NCI-H1930 (cell line): ENCODE data around the gene NOX1.

ENCODE experiments used
- DNase-seq, 2 experiments: peaks; one replicate each; lab custom pipeline; 2025; lab: John Stamatoyannopoulos, UW

NOX1 gene

DNA sequence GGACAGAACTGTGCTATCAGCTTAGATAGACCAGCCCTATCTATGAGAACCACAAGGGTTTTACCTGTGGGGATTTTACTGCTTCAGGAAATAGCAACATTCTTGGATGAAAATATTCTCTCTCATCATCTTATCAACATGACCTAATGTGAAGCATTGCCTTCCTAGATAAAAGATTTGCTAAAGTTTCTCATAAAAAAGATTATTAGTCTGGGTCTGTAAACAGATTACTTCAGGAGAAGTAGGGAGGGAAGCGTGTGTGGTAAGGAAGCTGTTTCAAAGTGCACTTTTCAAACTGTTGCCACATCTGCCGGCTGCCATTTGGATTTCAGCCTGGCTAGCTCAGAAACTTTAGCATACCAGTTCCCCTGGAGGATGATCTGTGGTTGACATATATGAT, at the start of gene NOX1:
TSS of gene NOX1 (minus strand) at position 35 of the 400 bp plus-strand sequence. CDS start 220 bp downstream, outside the sequence.
- DNase-seq: no peak

DNA sequence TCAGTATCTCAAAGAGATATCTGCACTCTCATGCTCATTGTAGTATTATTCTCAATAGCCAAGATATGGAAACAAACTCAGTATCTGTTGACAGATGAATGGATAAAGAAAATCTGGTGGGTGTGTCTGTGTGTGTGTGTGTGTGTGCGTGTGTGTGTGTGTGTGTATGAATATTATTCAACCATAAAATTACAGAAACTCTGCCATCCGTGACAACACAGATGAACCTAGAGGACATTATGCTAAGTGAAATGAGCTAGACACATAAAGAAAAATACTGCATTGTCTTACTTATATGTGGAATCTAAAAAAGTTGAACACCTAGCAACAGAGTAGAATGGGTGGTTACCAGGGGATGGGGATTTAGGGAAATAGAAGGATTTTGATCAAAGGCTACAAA, 41.4 kb upstream of the NOX1 start:
- no peak for DNase-seq

DNA sequence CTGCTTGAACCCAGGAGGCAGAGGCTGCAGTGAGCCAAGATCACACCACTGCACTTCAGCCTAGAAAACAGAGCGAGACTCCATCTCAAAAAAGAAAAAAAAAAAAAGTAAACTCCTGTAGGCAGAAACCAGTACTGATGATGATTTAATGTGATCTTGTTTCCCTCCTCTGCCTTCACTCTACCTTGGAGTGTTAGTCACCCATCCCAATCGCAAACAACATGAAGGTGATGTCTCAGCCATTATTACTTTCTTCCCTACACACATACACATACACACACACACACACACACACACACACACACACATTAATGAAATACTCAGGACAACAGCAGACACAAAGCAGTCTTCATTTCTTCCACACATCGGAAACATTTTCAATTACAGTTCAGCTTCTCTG, 39.0 kb upstream of the NOX1 start:
- no peak for DNase-seq

DNA sequence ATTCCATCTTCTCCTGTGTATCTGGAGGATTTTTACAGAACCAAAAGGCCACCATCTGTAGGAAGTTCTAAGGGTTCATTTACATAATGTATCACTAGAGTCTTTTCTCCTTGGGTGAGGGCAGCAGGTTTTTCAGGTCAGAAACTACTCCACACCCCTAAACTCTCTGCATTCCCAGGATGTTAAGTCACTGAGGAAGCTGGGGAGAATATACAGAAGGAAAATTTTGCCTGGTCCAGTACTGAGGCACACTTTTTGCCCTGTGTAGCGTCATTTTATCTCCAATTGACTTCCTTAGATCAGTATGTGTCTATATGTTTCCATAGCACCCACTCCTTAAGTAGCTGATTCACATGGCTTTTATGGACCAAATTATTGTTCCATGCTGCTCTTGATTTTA, 37.6 kb upstream of the NOX1 start:
- DNase-seq: no peak

DNA sequence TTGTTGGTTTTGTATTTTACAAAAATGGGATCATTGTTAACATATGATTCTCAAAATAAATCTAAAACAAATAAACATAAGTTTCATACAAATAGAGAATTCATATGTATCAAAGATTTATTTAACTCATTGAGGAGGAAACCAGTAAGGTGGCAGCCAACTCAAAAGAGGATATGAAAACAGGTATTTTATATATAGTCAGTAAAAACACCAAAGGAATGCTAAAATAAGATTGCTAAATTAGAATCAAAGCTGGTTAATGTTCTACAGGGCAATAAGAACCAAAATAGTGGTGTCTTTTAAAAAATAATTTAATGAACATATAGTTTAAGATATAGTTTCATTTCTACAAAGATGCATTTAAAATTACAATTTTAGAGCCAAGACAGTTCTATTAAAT, 31.5 kb upstream of the NOX1 start:
- no peak for DNase-seq

DNA sequence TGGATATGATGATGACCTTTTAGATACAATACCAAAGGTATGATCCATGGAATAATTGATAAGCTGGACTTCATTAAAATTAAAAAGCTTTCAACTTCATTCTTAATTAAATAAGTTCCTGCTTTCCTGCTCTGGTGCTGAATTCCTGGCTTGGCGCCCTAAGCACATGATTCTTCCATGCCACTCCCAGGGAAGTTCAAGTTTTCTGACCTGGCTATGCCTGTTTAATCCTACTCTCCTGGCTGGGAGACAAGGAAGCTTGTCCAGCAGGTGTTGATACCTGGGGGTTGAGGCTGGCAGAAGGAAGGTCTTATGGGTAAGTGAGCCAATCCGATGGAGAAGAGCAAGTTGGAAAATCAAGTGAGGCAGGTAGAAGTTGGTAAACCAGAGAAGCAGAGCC, 30.3 kb upstream of the NOX1 start:
- no peak for DNase-seq

DNA sequence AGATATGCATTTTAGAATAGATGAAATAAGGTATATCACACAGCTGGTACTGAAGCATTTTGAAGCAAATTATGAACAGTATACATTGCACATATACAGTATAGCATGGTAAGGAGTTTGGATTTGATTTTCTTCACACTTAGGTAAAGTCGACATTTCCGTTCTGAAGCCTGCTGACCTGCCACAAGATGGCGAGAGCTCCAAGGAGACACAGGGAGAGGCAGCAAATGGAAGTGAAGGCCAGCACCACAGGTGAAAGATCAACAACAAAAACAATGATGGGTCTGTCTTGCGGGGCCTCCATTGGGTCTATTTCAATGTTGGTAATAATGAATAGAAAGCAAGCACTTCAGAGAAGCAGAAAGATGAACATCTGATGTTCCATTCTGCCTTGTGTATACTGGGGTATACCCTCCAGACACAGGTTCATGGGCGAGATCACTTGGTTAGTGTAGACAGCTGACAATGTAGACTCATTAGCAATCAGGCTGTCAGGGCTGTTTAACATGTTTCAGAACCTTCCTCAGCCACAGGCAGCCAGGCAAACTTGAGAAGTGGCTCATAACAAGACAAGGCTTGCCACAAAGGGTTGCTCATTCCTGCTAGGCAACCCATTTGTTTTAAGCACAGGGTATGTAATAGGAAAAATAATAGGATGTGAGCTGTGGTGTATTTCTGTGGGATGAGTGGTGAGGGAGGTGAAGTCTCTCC, 21.4 kb upstream of the NOX1 start:
- DNase-seq: peak; percentile 24 to 35

DNA sequence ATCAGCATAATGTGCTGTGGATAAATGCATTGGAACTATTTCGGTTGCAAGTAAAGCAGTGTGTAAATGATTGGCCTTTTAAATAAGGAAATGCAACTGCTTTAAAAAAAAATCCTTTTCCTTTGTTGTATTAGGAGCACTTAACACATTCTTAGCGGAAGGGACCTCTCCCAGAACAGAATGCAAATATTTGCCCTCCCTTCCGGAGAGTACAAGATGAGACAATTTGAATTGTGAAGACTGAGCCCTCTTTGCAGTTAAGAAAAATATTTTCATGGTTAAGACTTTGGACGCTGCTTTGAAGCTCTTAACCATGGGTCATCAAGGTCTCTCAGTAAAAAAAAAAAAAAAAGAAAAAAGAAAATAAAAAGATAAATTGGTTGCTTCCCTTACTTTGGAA, 9.5 kb upstream of the NOX1 start:
- DNase-seq: no peak

DNA sequence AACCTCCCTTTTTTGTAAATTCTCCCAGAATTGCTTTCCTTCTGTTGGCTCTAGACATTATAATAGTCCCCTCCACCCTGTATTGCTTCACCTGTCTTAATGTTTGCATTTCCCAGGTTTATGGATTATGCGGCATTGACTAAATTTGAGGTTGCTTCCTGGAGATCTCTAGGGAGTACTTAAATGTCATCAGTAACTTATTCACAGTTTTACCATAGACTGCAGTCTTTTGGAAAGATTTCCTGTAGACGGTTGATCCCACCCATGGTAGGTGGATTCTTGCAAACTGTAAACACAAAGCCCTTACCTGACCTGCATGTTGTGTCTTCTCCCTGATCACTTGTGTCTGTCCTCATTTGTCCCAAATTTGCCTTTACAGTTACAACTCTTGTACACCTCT, 6.2 kb upstream of the NOX1 start:
- peak; percentile 6 to 10 for DNase-seq

DNA sequence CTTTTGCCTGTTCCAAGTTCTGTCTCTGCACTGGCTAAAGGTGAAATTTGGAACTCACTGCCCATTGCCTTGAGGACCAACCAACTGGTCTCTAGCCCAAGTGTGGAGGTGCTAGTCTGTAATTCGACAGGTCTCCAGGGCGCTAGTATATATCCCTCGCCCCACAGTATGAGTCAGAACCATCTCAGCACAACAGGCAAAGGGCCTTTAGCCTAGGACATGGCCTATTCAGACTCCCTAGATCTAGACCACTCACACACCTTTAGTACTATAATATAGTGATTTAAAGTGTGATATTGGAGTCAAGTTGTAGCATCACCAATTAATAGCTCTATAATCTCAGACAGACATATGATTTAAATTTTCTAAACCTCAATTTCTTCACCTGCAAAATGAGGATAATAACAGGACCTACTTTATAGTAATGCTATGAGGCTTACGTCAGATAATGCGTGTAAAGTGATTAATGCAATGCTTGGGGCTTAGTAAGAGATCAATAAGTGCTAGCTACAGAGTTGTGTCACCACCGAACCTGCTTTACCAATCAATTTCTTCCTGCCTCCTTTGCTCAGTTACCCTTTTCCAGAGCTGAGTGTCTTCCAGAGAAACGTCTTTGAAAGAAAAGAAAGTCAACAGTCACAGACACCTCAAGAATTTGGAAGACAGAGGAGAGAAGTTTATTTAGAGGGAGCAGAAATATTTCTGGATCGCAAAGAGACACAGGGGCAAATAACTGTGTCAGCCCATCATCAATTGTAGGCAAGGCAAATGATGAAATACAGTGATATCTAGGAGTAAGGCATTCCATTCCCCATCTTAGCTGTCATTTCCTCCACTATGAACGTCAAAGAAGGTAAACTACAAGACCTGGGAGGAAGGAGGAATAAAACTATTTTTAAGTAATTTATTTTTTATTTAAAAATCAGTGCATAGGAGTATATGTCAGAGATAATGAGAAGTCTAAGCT, 2.3 kb downstream of the NOX1 start:
- no peak for DNase-seq

DNA sequence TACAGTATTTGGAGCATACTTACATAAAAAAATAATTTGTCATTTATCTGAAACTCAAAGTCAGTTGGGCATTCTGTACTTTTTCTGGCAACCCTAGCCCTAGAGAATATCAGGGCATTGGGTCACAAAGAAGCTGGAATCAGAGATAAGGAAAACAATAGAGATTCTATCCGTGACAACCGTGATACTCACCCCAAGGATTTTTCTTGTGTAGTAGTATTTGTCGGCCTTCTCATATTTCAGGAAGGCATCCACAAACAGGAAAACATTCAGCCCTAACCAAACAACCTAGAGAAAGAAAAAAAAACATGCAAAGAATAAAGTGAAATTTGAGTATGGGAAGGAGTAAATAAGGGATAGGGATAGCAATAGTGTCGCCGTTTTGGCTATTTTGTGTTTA, 3.6 kb downstream of the NOX1 start:
- no peak for DNase-seq

DNA sequence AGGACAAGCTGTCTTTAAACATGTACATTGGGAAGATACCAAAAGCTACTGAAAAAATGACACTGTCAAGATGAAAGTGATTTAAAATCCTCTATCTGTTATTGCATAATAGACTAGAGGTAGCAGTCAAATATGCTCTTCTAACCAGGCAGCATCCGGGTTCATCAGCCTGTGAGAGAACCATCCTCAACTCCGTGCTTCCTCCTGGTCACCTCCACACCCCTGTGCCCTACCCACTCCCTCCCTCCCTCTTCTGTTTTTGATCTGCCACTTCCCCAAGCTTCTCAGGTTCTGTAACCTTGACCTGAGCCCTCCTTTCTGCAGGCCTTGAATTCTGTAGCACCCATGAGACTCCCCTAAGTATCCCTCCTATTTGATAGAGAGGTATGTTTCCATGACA, 5.9 kb downstream of the NOX1 start:
- DNase-seq: no peak

DNA sequence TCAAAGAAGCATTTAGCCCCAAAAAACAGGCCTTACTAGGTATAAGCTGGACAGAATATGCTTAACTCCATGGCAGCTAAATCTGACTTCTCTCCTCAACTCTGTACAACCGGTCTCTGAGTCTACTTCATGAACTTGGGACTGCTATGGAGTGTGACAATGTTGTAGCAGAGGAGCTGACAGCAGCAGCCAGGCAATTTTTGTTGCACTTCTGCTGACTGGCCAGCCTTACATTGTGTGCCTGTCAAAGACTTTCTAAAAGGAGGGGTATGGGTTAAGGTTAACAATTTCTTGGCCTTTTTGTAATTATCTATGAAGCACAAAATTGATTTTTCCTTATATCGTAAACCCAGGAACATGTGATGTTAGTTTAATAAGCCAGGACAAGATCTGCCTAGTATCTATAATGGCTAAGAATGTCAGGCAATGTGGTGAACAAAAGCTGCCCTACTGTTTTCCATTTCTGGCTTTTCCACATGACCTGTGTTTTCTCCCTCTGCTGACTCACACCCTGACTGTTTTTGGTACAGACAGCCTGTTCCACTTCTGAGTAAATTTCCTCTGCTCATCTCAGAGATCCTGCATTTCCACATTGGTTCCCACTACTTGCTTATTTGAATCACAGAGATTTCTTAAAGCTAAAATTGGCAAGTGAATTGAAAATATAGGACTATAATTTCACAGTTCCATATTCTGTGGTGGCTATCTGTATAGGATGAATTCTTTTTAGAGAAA, 9.3 kb downstream of the NOX1 start:
- DNase-seq: no peak

DNA sequence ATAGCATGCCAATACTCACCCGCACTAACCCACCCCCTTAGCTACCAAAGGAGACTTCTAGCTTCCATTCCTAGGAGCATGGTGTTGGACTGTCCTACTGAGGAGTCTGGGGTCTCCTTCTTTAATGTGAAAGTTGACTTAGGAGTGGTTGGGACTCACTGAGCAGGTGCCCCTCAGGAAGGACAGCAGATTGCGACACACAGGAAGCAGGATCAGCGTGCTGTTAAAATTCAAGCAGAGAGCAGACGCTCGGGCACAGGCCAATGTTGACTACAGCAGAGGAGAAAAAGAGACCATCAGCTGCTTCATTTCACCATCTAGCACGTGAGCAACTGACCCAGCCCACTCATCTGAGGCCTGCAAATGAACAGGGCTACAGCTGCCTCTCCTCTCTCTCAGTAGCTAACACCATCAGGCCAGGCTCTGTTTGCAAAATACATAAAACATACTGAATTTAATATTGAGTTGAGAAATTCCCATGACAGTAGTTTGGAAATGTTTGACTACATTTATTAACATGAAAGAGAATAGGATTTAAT, 10.8 kb downstream of the NOX1 start:
- no peak for DNase-seq

DNA sequence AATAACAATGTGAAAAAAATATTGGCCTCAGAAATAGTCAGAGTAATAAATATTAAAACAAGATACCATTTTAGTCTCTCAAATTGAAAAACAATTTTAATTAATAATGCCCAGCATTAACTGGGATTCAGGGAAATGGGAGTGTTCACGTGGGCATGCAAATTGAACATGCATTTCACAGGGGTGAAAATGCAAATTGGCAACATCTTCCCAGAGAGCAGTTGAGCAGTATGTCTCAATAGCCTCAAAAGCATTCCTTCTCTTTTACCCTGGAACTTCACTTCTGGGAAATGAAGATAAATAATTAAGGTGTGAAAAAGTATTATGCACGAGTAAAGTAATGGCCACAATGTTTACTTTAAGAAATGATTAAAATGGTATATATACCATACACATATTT, 21.3 kb downstream of the NOX1 start:
- no peak for DNase-seq

DNA sequence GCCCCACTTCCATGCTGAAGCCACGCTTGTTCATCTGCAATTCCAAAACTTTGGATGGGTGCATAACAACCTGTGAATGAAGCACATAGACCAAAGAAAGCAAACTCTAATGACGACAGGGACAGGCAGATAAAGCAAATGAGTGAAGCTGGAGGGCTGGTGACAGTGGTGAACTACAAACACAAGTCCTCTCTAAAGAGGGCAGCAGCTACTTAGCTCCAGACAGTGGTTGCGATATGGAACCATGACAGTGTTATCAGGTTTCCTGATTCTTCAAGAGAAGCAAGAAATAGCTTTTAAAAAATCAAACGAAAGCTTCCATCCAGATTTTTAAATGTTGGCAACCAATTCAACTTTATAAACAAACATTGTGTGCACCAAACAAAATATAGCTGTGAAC, 23.8 kb downstream of the NOX1 start:
- no peak for DNase-seq

DNA sequence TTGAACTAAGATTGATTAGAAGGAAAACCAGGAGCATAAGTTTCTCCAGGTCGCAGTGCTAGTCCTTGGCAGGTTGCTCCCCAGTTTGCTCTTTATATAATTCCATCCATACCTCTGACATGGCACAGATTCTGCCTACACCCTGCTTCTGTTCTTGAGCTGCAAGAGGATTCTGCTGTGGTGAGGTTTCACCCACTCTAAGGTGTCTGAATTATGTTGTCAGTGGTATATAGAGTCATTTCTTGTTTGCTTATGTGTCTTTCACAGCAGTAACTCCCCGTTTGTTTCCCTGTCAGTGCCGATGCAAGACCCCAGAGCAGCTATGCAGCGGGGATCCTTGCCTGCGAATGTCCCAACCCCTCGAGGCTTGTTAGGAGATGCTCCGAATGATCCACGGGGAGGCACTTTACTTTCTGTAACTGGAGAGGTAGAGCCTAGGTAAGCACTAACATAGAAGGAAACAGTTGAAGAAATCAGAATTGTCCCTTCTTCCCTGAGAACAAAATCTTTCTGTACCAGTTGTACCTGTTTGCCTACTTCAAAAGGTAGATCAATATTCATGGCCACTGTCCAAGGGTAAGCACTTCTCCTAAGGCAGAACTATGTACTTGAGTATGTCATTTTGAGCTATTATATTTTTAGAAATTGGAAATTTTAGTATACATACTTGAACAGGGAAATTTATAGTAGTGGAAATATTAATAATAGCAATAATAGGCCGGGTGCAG, 42.8 kb downstream of the NOX1 start:
- DNase-seq: no peak

DNA sequence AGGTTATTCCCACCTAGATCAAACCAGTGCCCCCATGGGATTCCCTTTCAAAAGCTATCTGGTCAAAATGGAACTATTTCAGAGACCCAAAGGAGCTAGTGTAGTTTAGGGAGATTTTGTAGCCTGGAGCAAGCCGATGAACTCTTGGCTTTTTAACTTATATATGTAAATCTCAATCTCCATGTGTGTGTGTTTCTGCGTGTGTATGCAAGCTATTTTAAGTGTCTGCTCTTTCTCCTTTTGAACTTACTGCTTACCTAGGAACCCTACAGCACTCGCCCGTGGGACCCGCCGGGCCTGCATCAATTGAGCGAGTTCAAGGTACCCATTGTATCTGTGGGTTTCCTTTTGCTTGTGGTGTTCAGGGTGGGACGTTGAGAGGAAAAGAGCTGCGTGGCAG, 43.6 kb downstream of the NOX1 start:
- DNase-seq: no peak

DNA sequence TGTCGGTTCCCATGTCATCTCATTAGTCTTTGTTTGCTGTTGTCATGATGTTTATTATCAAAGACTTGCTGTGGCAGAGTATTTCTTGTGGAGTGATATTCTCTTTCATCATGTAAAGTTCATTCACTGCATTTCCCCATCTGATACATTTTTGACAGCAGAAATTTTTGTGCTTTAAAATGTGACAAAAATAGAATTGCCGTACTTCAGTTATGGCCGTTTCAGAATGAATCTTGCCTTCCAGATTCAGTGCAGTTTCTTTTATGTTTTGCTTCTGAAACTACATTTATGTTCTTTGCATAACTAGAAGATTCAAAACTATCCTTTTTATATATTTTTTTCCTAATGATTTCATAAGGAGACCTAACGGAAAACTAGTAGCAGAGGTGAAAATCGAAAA, 44.0 kb downstream of the NOX1 start:
- no peak for DNase-seq

DNA sequence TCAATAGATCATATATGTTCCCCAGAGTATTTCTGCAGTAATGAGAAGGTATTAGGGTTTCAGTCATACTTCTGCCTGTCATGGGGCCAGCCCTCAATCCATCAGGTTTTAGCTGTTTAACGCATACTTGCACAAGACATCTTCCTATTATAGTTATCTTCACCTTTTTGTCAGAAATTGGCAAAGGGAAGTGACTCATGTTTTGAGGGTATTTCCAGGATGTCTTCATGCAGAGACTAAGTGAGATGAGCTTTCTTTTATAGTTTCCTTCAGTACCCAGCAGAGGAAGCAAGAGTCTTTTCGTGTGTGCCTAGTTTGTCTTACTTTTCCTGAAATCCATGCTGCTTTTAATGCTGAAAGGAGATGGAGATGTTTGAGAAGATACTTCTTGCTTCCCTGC, 44.4 kb downstream of the NOX1 start:
- DNase-seq: no peak

DNA sequence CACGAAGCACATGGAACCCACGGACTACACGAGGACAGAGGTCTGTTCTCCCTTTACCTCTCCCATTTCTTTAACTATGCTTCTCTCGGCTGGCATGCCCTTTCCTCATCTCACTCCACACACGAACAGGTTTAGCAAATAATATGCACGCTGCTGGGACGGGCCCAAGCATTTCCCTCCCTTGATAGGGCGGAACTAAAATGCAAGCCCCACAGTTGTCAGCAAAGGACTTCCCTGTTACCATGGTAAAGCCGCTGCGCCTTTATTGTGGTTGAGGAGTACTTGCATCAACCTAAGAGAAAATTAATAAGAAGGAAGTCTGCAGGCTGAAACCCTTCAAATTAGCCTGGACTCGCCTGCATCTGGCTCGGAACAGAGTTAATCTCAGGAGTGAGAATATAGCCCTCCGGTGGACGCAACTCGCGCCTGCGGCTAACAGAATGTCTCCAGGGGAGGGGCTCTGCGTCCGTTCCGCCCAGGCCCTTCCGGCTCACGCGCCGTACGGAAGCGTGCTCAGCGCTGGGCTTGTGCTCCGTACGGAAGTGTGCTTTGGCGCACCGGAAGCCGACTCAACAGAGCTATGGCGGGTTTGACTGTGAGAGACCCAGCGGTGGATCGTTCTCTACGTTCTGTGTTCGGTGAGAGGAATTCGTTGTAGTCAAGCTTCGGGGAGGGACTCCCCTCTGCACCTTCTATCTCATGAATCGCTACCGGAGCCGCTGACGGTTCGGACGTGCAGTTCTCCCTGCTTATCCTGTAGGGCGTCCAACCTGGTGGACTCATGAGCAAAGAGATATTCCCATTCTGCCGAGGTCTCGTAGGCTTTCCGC, 54.1 kb downstream of the NOX1 start, which contains the start of gene CSTF2:
TSS of gene CSTF2 (plus strand) at position 555 of the 830 bp plus-strand sequence. CDS start at position 581, 26 bp downstream.
- peak; percentile 81 to 86 for DNase-seq
